Prostate gland (tissue), 2 donors: ENCODE measurements around the gene FTCDNL1.

ENCODE experiments used
- CTCF ChIP-seq, 4 experiments: fragments of 200-600 bp in 2 of 4; fragments of 450-650 bp in 2 of 4; sonication (generic) in 2 of 4; IDR thresholded peaks; 1 replicate in 3 of 4; 2 replicates in 1 of 4; pipeline ENCODE4 v1.5.1; 2016 to 2019; ENCODE audit warnings: antibody characterized with exemption in 4 of 4, mild to moderate bottlenecking in 2 of 4, moderate library complexity in 2 of 4
- POLR2A ChIP-seq: fragments of 450-650 bp; IDR thresholded peaks from one replicate; pipeline ENCODE4 v1.6.1; 2016; ENCODE audit warnings: antibody characterized with exemption, mild to moderate bottlenecking
- POLR2AphosphoS5 ChIP-seq: sonication (generic); formaldehyde crosslinking; IDR thresholded peaks from one replicate; pipeline ENCODE4 v1.6.1; 2017; ENCODE audit warnings: antibody characterized with exemption

GRCh38 chr2:199818026-199818425 lies 33.0 kb downstream of the FTCDNL1 start:
- TF ChIP-seq CTCF (IDR thresholded peaks at IDR 0.05), result no peak
- TF ChIP-seq POLR2A, result no peak
- TF ChIP-seq POLR2AphosphoS5, result no peak
